ENCODE data around the gene AUTS2.

DNA sequence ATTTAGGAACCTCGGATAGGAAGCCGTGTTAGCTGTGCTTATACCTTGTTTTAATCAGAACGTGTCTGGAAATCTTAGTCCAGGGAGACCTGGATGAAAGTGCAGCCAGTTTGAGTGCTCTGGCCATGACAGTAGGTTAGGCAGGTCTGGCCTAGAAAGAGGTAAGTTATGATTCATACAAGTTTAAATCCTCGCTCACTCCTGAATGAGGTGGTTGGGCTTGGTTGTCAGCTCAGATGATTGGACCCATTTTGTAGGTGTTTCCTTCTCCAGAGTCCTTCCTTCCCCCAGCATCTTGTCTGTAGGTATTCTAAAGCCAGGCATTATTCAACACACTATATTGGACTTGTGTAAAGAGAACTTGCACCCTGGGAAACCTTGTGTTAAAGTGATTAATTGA, 971.8 kb downstream of the AUTS2 start:
- TF ChIP-seq LEF1 (IDR thresholded peaks at IDR 0.05; ENCODE audit: borderline replicate concordance) (no peak), FOXA1 (IDR thresholded peaks at IDR 0.05) (no peak), NFRKB (IDR thresholded peaks at IDR 0.05) (no peak), BHLHE40 (IDR thresholded peaks at IDR 0.05; ENCODE audit: borderline replicate concordance) (no peak), SP1 (IDR thresholded peaks at IDR 0.05) (no peak), SUZ12 (IDR thresholded peaks at IDR 0.05) (no peak), HDGF (IDR thresholded peaks at IDR 0.05; ENCODE audit: borderline replicate concordance) (no peak), ARNT (IDR thresholded peaks at IDR 0.05) (no peak), CTBP1 (IDR thresholded peaks at IDR 0.05; ENCODE audit: borderline replicate concordance) (no peak), FOXK2 (IDR thresholded peaks at IDR 0.05) (no peak), FOXM1 (IDR thresholded peaks at IDR 0.05; ENCODE audit: borderline replicate concordance) (no peak), ELF4 (IDR thresholded peaks at IDR 0.05) (no peak)
